HG02642 (cell line): ENCODE results near the gene TIPARP.
"Not testable (repeated sequence)": the region's sequence is repeated elsewhere in the genome, so short reads cannot be mapped to it uniquely, and the experiment has no call there.

ENCODE experiments used
- ATAC-seq: cut with Tn5 transposase; IDR thresholded peaks from one replicate; pipeline ENCODE4 v1.9.1; 2021; ENCODE audit warnings: mild to moderate bottlenecking; ENCODE audit not compliant: unreplicated experiment, poor library complexity

Gene TIPARP

GRCh38 chr3:156646958-156647357 lies 27.4 kb upstream of the TIPARP start:
- ATAC-seq: no peak

- no peak for ATAC-seq
These were observed 26.3 kb upstream of the TIPARP start for GRCh38 chr3:156648086-156648485.

- no peak for ATAC-seq
These were observed 24.7 kb upstream of the TIPARP start for GRCh38 chr3:156649681-156650080.

- ATAC-seq: not testable (repeated sequence)
These were observed 21.7 kb upstream of the TIPARP start for GRCh38 chr3:156652661-156653060.

GRCh38 chr3:156654834-156655233 lies 19.6 kb upstream of the TIPARP start:
- no peak for ATAC-seq

- peak; percentile 48 for ATAC-seq
These were observed 18.4 kb upstream of the TIPARP start for GRCh38 chr3:156655819-156656550.

GRCh38 chr3:156657440-156657839 lies 16.9 kb upstream of the TIPARP start:
- no peak for ATAC-seq

- no peak for ATAC-seq
These were observed 16.3 kb upstream of the TIPARP start for GRCh38 chr3:156657862-156658731.

GRCh38 chr3:156658732-156659090 lies 15.7 kb upstream of the TIPARP start:
- ATAC-seq: no peak

- ATAC-seq: no peak
These were observed 15.1 kb upstream of the TIPARP start for GRCh38 chr3:156659260-156659659.

- no peak for ATAC-seq
These were observed 13.2 kb upstream of the TIPARP start for GRCh38 chr3:156661155-156661554.

- ATAC-seq: peak; percentile 16
These were observed 10.2 kb upstream of the TIPARP start for GRCh38 chr3:156664011-156664830.

GRCh38 chr3:156664831-156665178 lies 9.6 kb upstream of the TIPARP start:
- ATAC-seq: peak; percentile 72

GRCh38 chr3:156665291-156665690 lies 9.1 kb upstream of the TIPARP start:
- no peak for ATAC-seq

- no peak for ATAC-seq
These were observed 8.3 kb upstream of the TIPARP start for GRCh38 chr3:156666073-156666472.

GRCh38 chr3:156668073-156668763 lies 6.2 kb upstream of the TIPARP start:
- no peak for ATAC-seq

- ATAC-seq: no peak
These were observed 4.3 kb upstream of the TIPARP start for GRCh38 chr3:156670077-156670476.

GRCh38 chr3:156670652-156671051 lies 3.7 kb upstream of the TIPARP start:
- ATAC-seq: no peak

GRCh38 chr3:156673732-156674045 lies 701 bp upstream of the TIPARP start:
- no peak for ATAC-seq
